NT2/D1 (cell line): ENCODE data around the gene GNPAT.

ENCODE experiments used
- DNase-seq: peaks from one replicate; pipeline ENCODE4 v3.0.0-alpha.2; 2011; ENCODE audit warnings: low read depth, low spot score
- H3K27me3 ChIP-seq: 2 replicates; pipeline ENCODE4 v1.6.0; 2011; ENCODE audit warnings: mild to moderate bottlenecking; ENCODE audit not compliant: insufficient read length, insufficient read depth
- H3K36me3 ChIP-seq: 2 replicates; pipeline ENCODE4 v1.6.1; 2011; ENCODE audit warnings: mild to moderate bottlenecking, low read length, mixed read lengths; ENCODE audit not compliant: insufficient read depth, insufficient read length
- H3K4me1 ChIP-seq: 2 replicates; pipeline ENCODE4 v1.5.1; 2011; ENCODE audit not compliant: insufficient read depth, insufficient read length
- H3K4me3 ChIP-seq: 2 replicates; pipeline ENCODE4 v1.5.1; 2011; ENCODE audit warnings: low read depth; ENCODE audit not compliant: insufficient read length
- H3K9ac ChIP-seq: 2 replicates; pipeline ENCODE4 v1.6.0; 2011; ENCODE audit warnings: low read depth; ENCODE audit not compliant: insufficient read length
- H3K9me3 ChIP-seq: 2 replicates; pipeline ENCODE4 v1.5.1; 2011; ENCODE audit warnings: mild to moderate bottlenecking, low read length; ENCODE audit not compliant: insufficient read depth
- SUZ12 ChIP-seq: IDR thresholded peaks from 2 replicates; pipeline ENCODE4 v1.6.1; 2011; ENCODE audit not compliant: insufficient read length, insufficient read depth; ENCODE audit errors: extremely low read depth
- YY1 ChIP-seq: IDR thresholded peaks from 2 replicates; pipeline ENCODE4 v1.6.1; 2011; ENCODE audit not compliant: insufficient read length, insufficient read depth
- ZNF274 ChIP-seq: IDR thresholded peaks from 2 replicates; pipeline ENCODE4 v1.6.1; 2011; ENCODE audit warnings: mild to moderate bottlenecking, low read depth, low read length

The GNPAT gene

GRCh38 chr1:231322880-231323530 is 82.0 kb downstream of the GNPAT start:
- Histone ChIP-seq H3K9me3 (no peaks in the 10 kb centered on the region), H3K4me3 (no peak overlapping the region), H3K4me1 (no peaks in the 10 kb centered on the region), H3K36me3 (no peaks in the 10 kb centered on the region), H3K27me3 (no peaks in the 10 kb centered on the region), H3K9ac (no peak overlapping the region)
- DNase-seq: no peak
- TF ChIP-seq YY1 (no peak), SUZ12 (no peak), ZNF274 (no peak)

GRCh38 chr1:231324660-231325059 is 83.6 kb downstream of the GNPAT start:
- no peak for TF ChIP-seq YY1
- TF ChIP-seq ZNF274: no peak
- no peak for TF ChIP-seq SUZ12
- Histone ChIP-seq H3K27me3 (no peaks in the 10 kb centered on the region), H3K9ac (no peak overlapping the region), H3K4me1 (no peaks in the 10 kb centered on the region), H3K36me3 (no peaks in the 10 kb centered on the region), H3K9me3 (no peaks in the 10 kb centered on the region), H3K4me3 (no peak overlapping the region)
- DNase-seq: no peak

DNA sequence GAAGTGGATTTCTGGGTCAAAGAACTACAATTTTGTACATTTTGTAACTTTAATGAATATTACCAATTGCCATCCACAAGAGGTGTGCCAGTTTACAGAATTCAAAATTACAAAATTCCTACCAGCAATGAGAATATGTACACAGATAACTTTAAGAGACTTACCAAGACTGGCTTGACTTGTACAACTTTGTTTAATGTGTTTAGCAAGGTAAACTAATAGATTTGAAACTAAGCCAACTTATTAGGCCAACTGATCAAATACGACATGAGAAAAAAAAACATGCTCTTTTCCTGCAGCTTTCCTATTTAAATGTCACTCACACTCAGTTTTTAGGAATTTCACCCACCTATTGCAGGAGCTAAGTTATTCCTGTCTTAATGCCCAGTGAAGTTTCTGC is 85.2 kb downstream of the GNPAT start:
- TF ChIP-seq ZNF274: no peak
- TF ChIP-seq SUZ12: no peak
- no peak for TF ChIP-seq YY1
- Histone ChIP-seq H3K9me3 (no peaks in the 10 kb centered on the region), H3K27me3 (no peaks in the 10 kb centered on the region), H3K36me3 (no peaks in the 10 kb centered on the region), H3K9ac (no peak overlapping the region), H3K4me1 (no peaks in the 10 kb centered on the region), H3K4me3 (no peak overlapping the region)
- no peak for DNase-seq
